ENCODE results near the gene UBTD2.

The UBTD2 gene

GRCh38 chr5:172187118-172188032, 96.2 kb downstream of the UBTD2 start:
- DNase-seq, result peak; percentile 72 to 82
- TF ChIP-seq GATA1 (IDR thresholded peaks at IDR 0.05; ENCODE audit: low read depth, low read length), result no peak
- TF ChIP-seq POLR2A (IDR thresholded peaks at IDR 0.05; ENCODE audit: low read length), result no peak

GRCh38 chr5:172186114-172186695, 97.4 kb downstream of the UBTD2 start:
- DNase-seq, result no peak
- TF ChIP-seq GATA1 (IDR thresholded peaks at IDR 0.05; ENCODE audit: low read depth, low read length) (no peak), POLR2A (IDR thresholded peaks at IDR 0.05; ENCODE audit: low read length) (no peak)

GRCh38 chr5:172185096-172185461, 98.5 kb downstream of the UBTD2 start:
- DNase-seq, result no peak
- TF ChIP-seq POLR2A (IDR thresholded peaks at IDR 0.05; ENCODE audit: low read length), result no peak

- no peak for TF ChIP-seq POLR2A (IDR thresholded peaks at IDR 0.05; ENCODE audit: low read length)
- no peak for TF ChIP-seq GATA1 (IDR thresholded peaks at IDR 0.05; ENCODE audit: low read depth, low read length)
- DNase-seq, result no peak
Observed at GRCh38 chr5:172183881-172184280, 99.7 kb downstream of the UBTD2 start.

GRCh38 chr5:172182291-172182690, 101.3 kb downstream of the UBTD2 start:
- no peak for TF ChIP-seq POLR2A (IDR thresholded peaks at IDR 0.05; ENCODE audit: low read length)
- no peak for TF ChIP-seq GATA1 (IDR thresholded peaks at IDR 0.05; ENCODE audit: low read depth, low read length)
- no peak for DNase-seq

- no peak for TF ChIP-seq GATA1 (IDR thresholded peaks at IDR 0.05; ENCODE audit: low read depth, low read length)
- TF ChIP-seq POLR2A (IDR thresholded peaks at IDR 0.05; ENCODE audit: low read length), result no peak
- no peak for DNase-seq
Observed at GRCh38 chr5:172180936-172181335, 102.6 kb downstream of the UBTD2 start.

GRCh38 chr5:172178991-172179989, 104.3 kb downstream of the UBTD2 start:
- TF ChIP-seq POLR2A (IDR thresholded peaks at IDR 0.05; ENCODE audit: low read length), result no peak
- no peak for TF ChIP-seq GATA1 (IDR thresholded peaks at IDR 0.05; ENCODE audit: low read depth, low read length)
- no peak for DNase-seq

GRCh38 chr5:172178301-172178987, 105.1 kb downstream of the UBTD2 start:
- DNase-seq, result no peak
- no peak for TF ChIP-seq POLR2A (IDR thresholded peaks at IDR 0.05; ENCODE audit: low read length)
- no peak for TF ChIP-seq GATA1 (IDR thresholded peaks at IDR 0.05; ENCODE audit: low read depth, low read length)

GRCh38 chr5:172177176-172177575, 106.4 kb downstream of the UBTD2 start:
- DNase-seq, result no peak
- TF ChIP-seq POLR2A (IDR thresholded peaks at IDR 0.05; ENCODE audit: low read length) (no peak), GATA1 (IDR thresholded peaks at IDR 0.05; ENCODE audit: low read depth, low read length) (no peak)

GRCh38 chr5:172175263-172175719, 108.3 kb downstream of the UBTD2 start:
- peak; percentile 77 to 81 for DNase-seq
- TF ChIP-seq POLR2A (IDR thresholded peaks at IDR 0.05; ENCODE audit: low read length), result no peak
- TF ChIP-seq GATA1 (IDR thresholded peaks at IDR 0.05; ENCODE audit: low read depth, low read length), result no peak

- peak in 1 of 2 experiments; percentile 31 for DNase-seq
- TF ChIP-seq GATA1 (IDR thresholded peaks at IDR 0.05; ENCODE audit: low read depth, low read length) (no peak), POLR2A (IDR thresholded peaks at IDR 0.05; ENCODE audit: low read length) (no peak)
Observed at GRCh38 chr5:172173564-172174153, 109.9 kb downstream of the UBTD2 start.

GRCh38 chr5:172172912-172173563, 110.5 kb downstream of the UBTD2 start:
- no peak for DNase-seq
- TF ChIP-seq GATA1 (IDR thresholded peaks at IDR 0.05; ENCODE audit: low read depth, low read length) (no peak), POLR2A (IDR thresholded peaks at IDR 0.05; ENCODE audit: low read length) (no peak)

All from erythroblast (primary cell).